Activated CD8-positive, alpha-beta memory T cell treated with anti-CD3 and anti-CD28 coated beads for 1 hour (primary cell): ENCODE data around the gene APBA2.

Experiments used
- DNase-seq, 2 donors: peaks; one replicate each; pipeline ENCODE4 v3.0.0-alpha.2; 2020; ENCODE audit warnings: low read depth in 1 of 2; ENCODE audit errors: extremely low read depth in 1 of 2

Gene APBA2

DNA sequence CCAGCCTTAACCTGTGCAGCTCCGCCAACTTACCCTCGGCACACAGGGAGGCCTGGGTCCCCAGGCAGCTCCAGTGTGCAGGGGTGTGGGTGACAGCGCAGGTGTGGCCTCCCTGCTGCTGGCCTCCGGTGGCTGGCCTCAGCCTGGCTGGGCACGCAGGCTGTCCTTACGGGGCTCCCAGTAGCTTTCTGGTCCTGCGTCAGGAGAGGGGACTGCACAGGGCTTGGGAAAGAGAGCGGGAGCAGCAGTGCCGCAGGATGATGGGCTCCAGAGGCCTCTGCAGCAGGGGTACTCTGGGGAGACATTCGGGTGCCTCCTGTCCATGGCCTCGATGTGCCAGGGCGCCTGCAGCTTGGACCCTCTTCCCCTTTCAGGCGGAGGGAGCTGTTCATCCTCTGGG lies 9.4 kb downstream of the APBA2 start:
- DNase-seq: no peak

DNA sequence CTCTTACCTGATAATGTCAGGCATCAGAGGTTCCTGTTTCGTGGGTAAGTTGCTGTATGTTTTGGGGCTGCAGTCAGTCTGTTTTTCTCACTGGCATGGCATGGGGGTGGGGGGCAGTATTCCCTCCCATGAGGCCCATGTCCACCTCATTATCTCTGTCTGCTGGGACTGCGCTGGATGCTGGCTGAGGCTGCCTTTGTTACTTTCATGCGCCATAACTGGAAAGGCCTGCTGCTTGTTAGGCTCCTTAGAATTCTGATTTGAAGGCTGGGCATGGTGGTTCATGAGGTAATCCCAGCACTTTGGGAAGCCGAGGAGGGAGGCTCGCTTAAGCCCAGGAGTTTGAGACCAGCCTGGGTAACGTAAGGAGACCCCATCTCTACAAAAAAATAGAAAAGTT lies 9.8 kb downstream of the APBA2 start:
- DNase-seq: no peak

- DNase-seq: no peak
Measured at GRCh38 chr15:28896951-28897350, 11.2 kb downstream of the APBA2 start.

GRCh38 chr15:28897861-28898585 lies 12.2 kb downstream of the APBA2 start:
- DNase-seq: no peak

GRCh38 chr15:28899061-28899738 lies 13.4 kb downstream of the APBA2 start:
- DNase-seq: no peak

GRCh38 chr15:28900041-28900891 lies 14.5 kb downstream of the APBA2 start:
- no peak for DNase-seq

GRCh38 chr15:28900892-28901586 lies 15.3 kb downstream of the APBA2 start:
- no peak for DNase-seq

DNA sequence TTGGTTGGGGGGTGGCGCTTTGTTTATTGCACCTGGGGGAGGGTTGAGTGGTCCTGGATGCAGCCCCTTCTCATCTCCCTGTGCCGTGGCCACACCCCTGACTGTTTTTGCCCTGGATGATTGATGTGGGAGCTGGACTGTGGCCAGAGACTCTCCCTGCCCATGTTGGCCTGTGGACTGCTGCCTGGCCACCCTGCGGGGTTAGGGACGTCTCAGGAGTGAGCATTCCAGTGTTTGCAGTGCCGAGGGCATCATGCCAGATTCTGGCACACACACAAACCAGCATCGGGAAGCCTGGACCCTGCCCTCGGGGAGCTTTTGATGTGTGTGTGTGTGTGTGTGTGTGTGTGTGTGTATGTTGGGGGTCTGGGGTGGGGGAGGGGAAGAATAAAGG lies 15.8 kb downstream of the APBA2 start:
- DNase-seq: no peak

DNA sequence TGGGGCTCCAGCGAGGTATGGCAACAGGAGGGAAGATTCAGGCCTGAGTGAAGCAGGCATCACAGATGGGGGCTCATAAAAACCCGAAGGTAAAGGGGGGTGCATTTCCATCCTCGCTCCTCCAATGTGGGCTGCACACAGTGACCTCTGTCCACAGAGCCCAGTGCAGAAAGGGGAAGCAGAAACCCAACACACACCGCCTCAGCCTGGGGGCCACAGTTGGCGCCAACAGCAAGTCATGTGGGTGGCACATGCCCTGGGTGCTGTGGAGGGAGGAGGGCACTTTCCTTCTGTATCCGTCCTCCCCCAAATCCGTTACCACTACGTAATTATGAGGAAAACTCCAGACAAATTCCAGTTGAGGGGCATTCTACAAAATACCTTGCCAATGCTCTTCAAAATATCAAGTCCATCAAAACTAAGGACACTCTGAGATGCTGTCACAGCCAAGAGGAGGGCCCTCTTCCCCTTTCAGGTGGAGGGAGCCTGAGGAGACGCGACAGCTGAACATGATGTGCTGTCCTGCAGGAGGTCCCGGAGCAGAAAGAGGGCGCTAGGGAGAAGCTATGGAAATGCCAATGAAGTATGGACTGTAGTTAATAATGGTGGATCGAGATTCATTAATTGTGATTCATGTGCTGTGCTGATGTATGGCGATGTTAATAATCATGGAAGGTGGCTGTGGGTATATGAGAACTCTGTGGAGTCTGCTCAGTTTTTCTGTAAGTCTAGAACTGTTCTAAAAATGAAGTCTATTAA lies 16.4 kb downstream of the APBA2 start:
- no peak for DNase-seq

- DNase-seq: no peak
Measured at GRCh38 chr15:28902856-28903255, 17.1 kb downstream of the APBA2 start.

DNA sequence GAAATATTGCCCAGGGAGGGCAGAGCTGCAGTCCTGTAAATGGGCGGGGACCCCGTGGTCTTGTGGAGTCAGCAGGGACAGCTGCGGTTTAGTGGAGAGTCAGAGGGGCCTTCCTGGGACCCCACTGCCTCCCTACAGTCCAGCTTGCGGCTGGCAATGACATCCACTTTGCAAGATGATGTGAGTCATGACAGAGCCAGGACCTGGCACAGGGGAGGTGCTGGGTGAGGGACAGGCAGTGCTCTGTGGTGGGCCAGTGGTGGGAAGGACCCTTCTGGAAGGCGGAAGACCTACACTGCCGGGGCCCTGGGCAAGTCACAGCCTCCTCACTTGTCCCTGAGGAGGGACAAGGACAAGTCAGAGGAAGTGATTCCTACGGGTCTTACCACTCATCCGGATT lies 17.8 kb downstream of the APBA2 start:
- no peak for DNase-seq

- DNase-seq: no peak
Measured at GRCh38 chr15:28904003-28904402, 18.2 kb downstream of the APBA2 start.

DNA sequence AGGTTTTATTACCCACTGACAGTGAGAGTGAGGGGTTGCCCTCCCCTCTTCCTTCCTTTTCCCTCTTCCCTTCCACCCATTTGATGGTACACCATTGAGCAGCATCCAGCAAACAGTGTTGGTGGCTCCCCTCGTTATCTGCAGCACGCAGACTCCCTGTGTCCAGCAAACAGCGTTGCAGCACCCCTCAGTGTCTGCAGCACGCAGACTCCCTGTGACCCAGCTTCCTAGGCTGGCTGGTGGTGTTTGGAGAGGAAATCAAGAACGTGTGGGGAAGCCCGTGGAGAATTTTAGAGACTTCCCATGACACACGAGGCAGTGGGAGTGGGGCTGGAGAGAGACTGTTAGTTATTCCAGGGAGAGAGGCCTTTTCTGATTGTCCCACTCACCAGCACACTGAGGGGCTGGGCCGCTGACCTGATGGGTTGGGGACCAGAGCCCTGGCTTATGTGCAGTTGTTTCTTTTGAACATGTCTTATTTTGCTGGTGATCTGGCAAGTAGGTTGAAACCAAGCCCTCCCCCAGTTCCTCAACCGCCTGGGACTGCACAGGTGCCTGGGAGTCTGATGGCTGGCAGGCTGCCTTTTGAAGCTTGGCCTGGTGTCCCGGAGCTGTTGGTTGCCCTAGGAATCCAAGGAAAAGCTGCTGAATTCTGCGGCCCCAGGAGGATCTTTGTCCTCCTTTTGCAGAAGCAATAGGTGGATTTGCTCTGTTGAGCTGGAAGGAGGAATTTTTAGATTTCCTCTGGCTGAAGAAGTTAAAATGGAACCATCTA lies 19.0 kb downstream of the APBA2 start:
- DNase-seq: no peak

DNA sequence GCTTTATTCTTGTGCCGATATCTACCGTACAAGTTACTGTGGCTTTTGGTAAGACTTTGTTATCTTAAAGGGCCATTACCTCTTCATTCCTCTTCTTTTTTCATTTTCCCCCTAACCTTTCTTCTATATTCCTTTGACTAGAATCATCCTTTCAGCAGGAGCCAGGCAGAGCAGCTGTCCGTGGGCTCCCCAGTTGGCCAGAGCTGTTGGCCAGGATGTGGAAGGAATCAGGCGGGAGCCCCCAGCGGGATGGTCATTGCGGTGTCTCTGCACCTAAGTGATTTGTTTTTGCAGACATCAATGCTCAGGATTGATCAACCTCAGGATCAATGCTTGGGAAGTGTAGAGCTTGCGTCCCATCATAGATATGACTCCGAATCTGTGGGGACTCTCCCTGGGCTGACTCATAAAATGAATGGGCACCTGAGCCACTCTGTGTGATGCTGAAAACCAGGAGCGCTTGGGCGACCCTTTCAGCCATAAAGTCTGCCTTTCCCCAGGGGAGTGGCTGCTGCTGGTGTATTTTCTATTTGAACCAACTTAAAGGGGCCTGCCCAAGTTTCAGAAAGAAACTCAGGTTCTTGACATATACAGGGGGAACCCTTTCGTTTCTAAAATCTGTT lies 21.7 kb downstream of the APBA2 start:
- no peak for DNase-seq

DNA sequence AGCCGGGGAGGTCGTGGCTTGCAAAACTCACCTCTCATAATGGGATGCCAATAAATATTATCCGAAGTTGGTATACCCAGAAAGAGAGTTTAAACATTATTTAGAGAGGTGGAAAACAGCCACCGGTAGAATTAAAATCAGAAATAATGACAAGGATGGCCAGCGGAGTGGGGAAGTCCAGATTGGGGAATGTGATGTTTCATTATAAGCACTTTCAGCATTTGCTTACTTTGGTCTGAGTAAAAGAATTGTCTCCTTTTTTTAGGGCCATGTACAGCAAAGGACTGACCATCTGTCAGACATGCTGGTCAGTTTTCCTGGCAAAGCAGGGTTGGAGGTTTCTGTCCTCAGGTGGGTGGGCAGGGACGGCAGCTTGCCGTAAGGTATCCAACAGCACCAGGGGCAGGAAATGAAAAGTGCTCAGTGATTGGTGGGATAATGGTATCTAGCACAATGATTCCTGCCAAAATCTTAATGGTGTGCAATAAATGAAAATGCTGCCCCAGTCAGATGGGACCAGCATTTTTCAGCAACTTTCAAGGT lies 24.3 kb downstream of the APBA2 start:
- no peak for DNase-seq

DNA sequence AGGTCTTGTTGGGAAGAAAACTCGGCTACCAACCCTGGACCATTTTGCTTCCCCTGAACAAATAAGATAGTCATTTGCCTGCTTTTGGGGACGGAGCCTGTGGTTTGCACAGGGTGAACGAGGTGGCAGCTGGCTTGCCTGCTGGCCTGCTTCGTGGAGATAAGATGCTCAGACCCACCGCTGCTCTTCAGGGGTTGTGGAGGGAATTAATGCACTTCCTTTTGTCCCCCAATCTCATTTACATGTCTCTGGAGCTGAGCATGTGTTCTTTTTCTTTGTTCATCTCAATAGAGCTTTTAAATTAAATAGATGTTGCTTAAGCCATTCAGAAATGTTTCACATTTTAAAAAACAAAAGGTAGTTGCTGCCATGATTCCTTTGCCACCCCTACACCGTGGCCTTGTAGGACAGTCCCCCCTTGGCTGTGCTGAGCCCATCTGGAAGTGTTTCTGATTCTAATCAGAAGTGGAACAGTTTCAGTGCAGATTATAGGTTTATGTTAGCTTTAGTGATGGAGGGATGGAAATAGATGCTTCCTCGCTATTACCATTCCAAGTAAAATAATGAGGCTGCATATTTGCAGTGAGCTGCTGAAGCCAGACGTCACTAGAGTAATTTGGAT lies 25.6 kb downstream of the APBA2 start:
- no peak for DNase-seq

- no peak for DNase-seq
Measured at GRCh38 chr15:28912422-28912821, 26.6 kb downstream of the APBA2 start.

DNA sequence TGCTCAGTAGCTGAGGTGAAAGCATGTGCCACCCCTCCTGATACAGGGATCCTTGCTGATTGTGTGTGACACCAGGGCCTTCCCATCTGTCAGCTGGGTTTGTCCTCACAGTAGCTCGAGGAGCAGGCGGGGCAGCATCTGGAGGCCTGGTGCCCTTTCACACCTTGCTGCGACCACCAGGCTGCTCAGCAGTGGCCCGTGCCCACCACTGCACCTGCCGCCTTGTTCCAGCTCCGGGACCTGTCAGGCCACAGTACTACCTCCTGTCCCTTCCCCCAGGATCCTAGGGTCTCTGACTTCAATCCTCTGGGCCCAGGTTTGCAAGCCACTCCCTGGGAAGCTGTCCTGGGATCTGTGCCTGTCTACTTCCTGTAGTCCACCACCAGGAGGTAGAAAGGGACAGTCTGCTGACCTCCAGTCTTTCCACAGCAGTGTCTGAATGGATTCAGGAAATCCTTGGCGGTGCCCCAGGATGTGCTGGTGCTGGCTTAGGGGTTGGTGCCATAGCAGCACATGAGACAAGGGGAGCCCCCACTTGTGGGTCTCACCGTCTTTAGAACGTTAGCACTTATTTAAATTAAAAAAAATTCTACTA lies 27.5 kb downstream of the APBA2 start:
- DNase-seq: no peak
